Measurements from ENCODE around the gene KLF14. TPM values are rescaled to one million over a fixed set of nuclear protein-coding genes. Genes with fewer than 3 reads are reported as not detected.

The KLF14 gene
- total and polyA plus RNA-seq, 2 donors (not counting 1 experiment from before 2014, with no cell fraction given) = 0.25 to 0.27 TPM

DNA sequence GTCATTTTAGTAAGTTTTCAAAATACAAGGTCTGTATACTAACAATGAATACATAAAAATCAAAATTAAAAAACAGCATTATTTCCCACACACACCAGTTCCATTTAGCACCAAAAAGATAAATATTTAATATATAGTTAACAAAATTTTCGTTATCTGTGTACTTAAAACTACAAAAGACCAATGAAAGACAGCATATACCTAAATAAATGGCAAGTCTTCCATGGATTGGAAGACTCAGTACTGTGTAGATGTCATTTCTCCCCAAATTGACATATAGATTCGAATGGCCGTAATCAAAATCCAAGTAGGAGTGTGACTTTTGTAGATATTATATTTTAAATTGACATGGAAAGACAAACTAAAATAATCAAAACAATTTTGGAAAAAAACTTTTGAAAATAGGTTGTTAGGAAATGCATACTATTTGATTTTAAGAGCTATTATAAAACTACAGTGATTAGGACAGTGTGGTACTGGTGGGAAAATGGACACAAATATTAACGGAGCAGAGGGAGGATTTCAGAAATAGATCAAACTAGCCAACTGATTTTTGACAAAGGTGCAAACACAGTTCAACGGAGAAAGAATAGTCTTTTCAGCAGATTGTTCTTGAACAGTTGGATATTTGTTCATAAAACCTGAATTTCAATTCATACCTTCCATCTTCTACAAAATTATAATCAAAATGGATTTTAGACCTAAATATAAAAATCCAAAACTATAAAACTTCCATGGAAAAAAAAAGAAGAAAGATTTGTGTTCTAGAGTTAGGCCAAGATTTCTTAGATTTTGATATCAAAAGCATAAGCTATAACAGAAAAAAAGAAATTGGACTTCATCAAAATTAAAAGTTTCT lies 14.8 kb upstream of the KLF14 start:
- no peak for ATAC-seq (ENCODE audit: low read depth)

More for the DNA sequence above, 14.8 kb upstream of the KLF14 start:
- no peak overlapping the region for H3K4me3 ChIP-seq (ENCODE audit: control extremely low read depth in 1 of 5, extremely low read depth in 1 of 5, insufficient read depth in 1 of 5, low read depth in 2 of 5, low read length in 4 of 5)
- no peaks in the 10 kb centered on the region for H3K9me3 ChIP-seq (ENCODE audit: control extremely low read depth in 1 of 3, control insufficient read depth in 2 of 3, insufficient read depth in 1 of 3, low read length in 2 of 3)
- peaks cover 0 to 13% (median 0%) of the 10 kb centered on the region in 4 experiments for H3K27me3 ChIP-seq (replicated peaks in 1 of 4; ENCODE audit: control extremely low read depth in 1 of 4, control insufficient read depth in 3 of 4, insufficient read depth in 4 of 4, low read length in 3 of 4)
- H3K27ac Mint-ChIP-seq = no peak overlapping the region
- no peak overlapping the region for H2AFZ ChIP-seq (ENCODE audit: insufficient read depth, low read depth, low read length, poor library complexity, severe bottlenecking)
- H3K27me3 Mint-ChIP-seq = peaks cover 13% of the 10 kb centered on the region
- intact Hi-C loops (cut with micrococcal nuclease) = no loop called here
- no peaks in the 10 kb centered on the region for H3K36me3 ChIP-seq (replicated peaks in 1 of 2; ENCODE audit: control extremely low read depth in 1 of 2, control insufficient read depth in 1 of 2, extremely low read depth in 1 of 2, insufficient read depth in 2 of 2, low read length in 1 of 2)
- H3K4me1 ChIP-seq (ENCODE audit: control insufficient read depth in 2 of 2, insufficient read depth in 2 of 2, low read length in 2 of 2) = no peaks in the 10 kb centered on the region
- no peak for TF ChIP-seq EZH2 (IDR thresholded peaks at IDR 0.05; ENCODE audit: borderline replicate concordance, insufficient read depth, low read depth, low read length, poor library complexity, severe bottlenecking)
- TF ChIP-seq, protein P1, sequence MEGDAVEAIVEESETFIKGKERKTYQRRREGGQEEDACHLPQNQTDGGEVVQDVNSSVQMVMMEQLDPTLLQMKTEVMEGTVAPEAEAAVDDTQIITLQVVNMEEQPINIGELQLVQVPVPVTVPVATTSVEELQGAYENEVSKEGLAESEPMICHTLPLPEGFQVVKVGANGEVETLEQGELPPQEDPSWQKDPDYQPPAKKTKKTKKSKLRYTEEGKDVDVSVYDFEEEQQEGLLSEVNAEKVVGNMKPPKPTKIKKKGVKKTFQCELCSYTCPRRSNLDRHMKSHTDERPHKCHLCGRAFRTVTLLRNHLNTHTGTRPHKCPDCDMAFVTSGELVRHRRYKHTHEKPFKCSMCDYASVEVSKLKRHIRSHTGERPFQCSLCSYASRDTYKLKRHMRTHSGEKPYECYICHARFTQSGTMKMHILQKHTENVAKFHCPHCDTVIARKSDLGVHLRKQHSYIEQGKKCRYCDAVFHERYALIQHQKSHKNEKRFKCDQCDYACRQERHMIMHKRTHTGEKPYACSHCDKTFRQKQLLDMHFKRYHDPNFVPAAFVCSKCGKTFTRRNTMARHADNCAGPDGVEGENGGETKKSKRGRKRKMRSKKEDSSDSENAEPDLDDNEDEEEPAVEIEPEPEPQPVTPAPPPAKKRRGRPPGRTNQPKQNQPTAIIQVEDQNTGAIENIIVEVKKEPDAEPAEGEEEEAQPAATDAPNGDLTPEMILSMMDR (IDR thresholded peaks at IDR 0.05) = no peak
- no peak overlapping the region for H3K4me3 Mint-ChIP-seq
- H3K27ac ChIP-seq (ENCODE audit: low read length in 2 of 2) = no peak overlapping the region
- H3K4me2 ChIP-seq (replicated peaks; ENCODE audit: low read depth, low read length, poor library complexity, severe bottlenecking) = no peak overlapping the region
- CTCF ChIA-PET = interaction anchor here (0.7 to 0.9 kb wide), 2 partner anchors 677 to 919 kb away, joined by 4 to 5 read pairs; no protein-coding TSS in a partner anchor
- no peak overlapping the region for H3K9ac ChIP-seq (ENCODE audit: low read length)
- WGBS (ENCODE audit: insufficient coverage) = 100% methylated on average over 1 of the region's 5 CpGs
- H3K9me3 Mint-ChIP-seq (ENCODE audit: insufficient read depth) = no peaks in the 10 kb centered on the region
- peaks cover 7% of the 10 kb centered on the region for H3K4me1 Mint-ChIP-seq
- H4K20me1 ChIP-seq (ENCODE audit: control insufficient read depth, insufficient read depth, low read length, poor library complexity, severe bottlenecking) = no peaks in the 10 kb centered on the region
- POLR2A ChIA-PET = no interaction called here
- H3K79me2 ChIP-seq (ENCODE audit: control insufficient read depth, insufficient read depth, low read length) = no peaks in the 10 kb centered on the region
- no peak for DNase-seq
